Esophagus squamous epithelium (tissue), 5 donors: ENCODE results near the gene DHODH. TPM values are rescaled to one million over a fixed set of nuclear protein-coding genes. Genes with fewer than 3 reads are reported as not detected.

Experiments used
- DNase-seq: peaks from one replicate; lab custom pipeline; 2025; lab: John Stamatoyannopoulos, UW
- H3K27ac ChIP-seq, 4 donors: fragments of 200-600 bp; sonication (generic); one replicate each; pipeline ENCODE4 v1.5.1; 2016 to 2019; ENCODE audit warnings: mild to moderate bottlenecking in 1 of 4
- H3K27me3 ChIP-seq, 4 donors: fragments of 200-600 bp; sonication (generic); 1 replicate in 3 of 4; 2 replicates in 1 of 4; pipeline versions ENCODE4 v1.5.1 to v1.6.0; 2017 to 2021; ENCODE audit warnings: antibody characterized with exemption in 1 of 4
- H3K36me3 ChIP-seq, 3 donors: fragments of 200-600 bp; sonication (generic); one replicate each; pipeline ENCODE4 v1.5.1; 2016 to 2019
- H3K4me1 ChIP-seq, 3 donors: fragments of 200-600 bp; sonication (generic); one replicate each; pipeline ENCODE4 v1.5.1; 2017 to 2019
- H3K4me3 ChIP-seq, 4 donors: fragments of 200-600 bp; sonication (generic); 1 replicate in 3 of 4; 2 replicates in 1 of 4; pipeline ENCODE4 v1.5.1; 2016 to 2019; ENCODE audit warnings: mild to moderate bottlenecking in 2 of 4, moderate library complexity in 1 of 4
- H3K9me3 ChIP-seq, 3 donors: fragments of 200-600 bp; sonication (generic); one replicate each; pipeline ENCODE4 v1.5.1; 2016 to 2019
- CTCF ChIP-seq, 6 experiments: fragments of 450-650 bp in 4 of 6; fragments of 200-600 bp in 2 of 6; sonication (generic) in 2 of 6; IDR thresholded peaks; one replicate each; pipeline ENCODE4 v1.5.1; 2016 to 2019; ENCODE audit warnings: antibody characterized with exemption in 6 of 6, mild to moderate bottlenecking in 4 of 6, moderate library complexity in 4 of 6
- POLR2A ChIP-seq, 4 donors: fragments of 450-650 bp; IDR thresholded peaks; one replicate each; pipeline ENCODE4 v1.6.1; 2017; ENCODE audit warnings: antibody characterized with exemption in 4 of 4, mild to moderate bottlenecking in 4 of 4, moderate library complexity in 3 of 4
- WGBS, 2 donors: methylation state at CpG; one replicate each; pipeline ENCODE4 v1.1.5; 2018; 5-methylcytosine and 5-hydroxymethylcytosine counted together
- intact Hi-C: fragments of 100-400 bp; cut with DNase I; formaldehyde crosslinking; loops from one replicate; pipeline ENCODE4 v1.15.0; 2022
- total RNA-seq, 4 donors: library from RNA; depleted of rRNA; stranded (reverse); fragments of >200 nt; gene quantifications; one replicate each; pipeline ENCODE4 v1.1.0, GENCODE V29; 2016
- donor health status: DM: yes; HTN: yes; CAD: no.

The DHODH gene
- total RNA-seq, 4 donors from 2014 or later, result 4.3 to 9.0 (median 7.9) TPM

- TF ChIP-seq POLR2A (IDR thresholded peaks at IDR 0.05) (no peak), CTCF (IDR thresholded peaks at IDR 0.05) (no peak)
- H3K27ac ChIP-seq, result no peak overlapping the region
- DNase-seq, result no peak
- WGBS, 2 donors, result 21 to 29% methylated on average over 4 of the region's 4 CpGs
- H3K9me3 ChIP-seq, result no peaks in the 10 kb centered on the region
- intact Hi-C loops, result no loop called here
- no peaks in the 10 kb centered on the region for H3K27me3 ChIP-seq
- no peaks in the 10 kb centered on the region for H3K4me1 ChIP-seq
- H3K36me3 ChIP-seq, result no peaks in the 10 kb centered on the region
- H3K4me3 ChIP-seq, result no peak overlapping the region
Measured at GRCh38 chr16:71966932-71967331, 41.6 kb upstream of the DHODH start.

- WGBS, 2 donors, result 87 to 89% methylated on average over 2 of the region's 2 CpGs
- intact Hi-C loops, result no loop called here
- H3K9me3 ChIP-seq, result no peaks in the 10 kb centered on the region
- TF ChIP-seq POLR2A (IDR thresholded peaks at IDR 0.05) (no peak), CTCF (IDR thresholded peaks at IDR 0.05) (no peak)
- H3K27me3 ChIP-seq, result no peaks in the 10 kb centered on the region
- no peak overlapping the region for H3K27ac ChIP-seq
- no peak overlapping the region for H3K4me3 ChIP-seq
- no peaks in the 10 kb centered on the region for H3K4me1 ChIP-seq
- H3K36me3 ChIP-seq, result no peaks in the 10 kb centered on the region
- DNase-seq, result no peak
Measured at GRCh38 chr16:71969353-71969752, 39.2 kb upstream of the DHODH start.

- no peak for DNase-seq
- 100% methylated on average over 1 of the region's 4 CpGs; no CpG with 5 or more reads in 1 of the 2 donors for WGBS, 2 donors
- no peaks in the 10 kb centered on the region for H3K36me3 ChIP-seq
- intact Hi-C loops, result no loop called here
- no peaks in the 10 kb centered on the region for H3K4me1 ChIP-seq
- TF ChIP-seq POLR2A (IDR thresholded peaks at IDR 0.05) (no peak), CTCF (IDR thresholded peaks at IDR 0.05) (no peak)
- H3K9me3 ChIP-seq, result no peaks in the 10 kb centered on the region
- H3K27me3 ChIP-seq, result no peaks in the 10 kb centered on the region
- H3K4me3 ChIP-seq, result no peak overlapping the region
- H3K27ac ChIP-seq, result no peak overlapping the region
Measured at GRCh38 chr16:71971571-71971970, 37.0 kb upstream of the DHODH start.

- Histone ChIP-seq H3K9me3 (no peaks in the 10 kb centered on the region), H3K4me3 (no peak overlapping the region), H3K4me1 (no peaks in the 10 kb centered on the region), H3K27ac (no peak overlapping the region), H3K27me3 (no peaks in the 10 kb centered on the region), H3K36me3 (no peaks in the 10 kb centered on the region)
- 89 to 90% methylated on average over 3 of the region's 3 CpGs for WGBS, 2 donors
- DNase-seq, result no peak
- intact Hi-C loops, result no loop called here
- no peak for TF ChIP-seq CTCF (IDR thresholded peaks at IDR 0.05)
- no peak for TF ChIP-seq POLR2A (IDR thresholded peaks at IDR 0.05)
Measured at GRCh38 chr16:71972356-71972755, 36.2 kb upstream of the DHODH start.

GRCh38 chr16:71973001-71973400 lies 35.5 kb upstream of the DHODH start:
- H3K9me3 ChIP-seq, result no peaks in the 10 kb centered on the region
- H3K4me3 ChIP-seq, result no peak overlapping the region
- H3K36me3 ChIP-seq, result no peaks in the 10 kb centered on the region
- no peak overlapping the region for H3K27ac ChIP-seq
- no peaks in the 10 kb centered on the region for H3K27me3 ChIP-seq
- TF ChIP-seq CTCF (IDR thresholded peaks at IDR 0.05) (no peak), POLR2A (IDR thresholded peaks at IDR 0.05) (no peak)
- no peak for DNase-seq
- no peaks in the 10 kb centered on the region for H3K4me1 ChIP-seq
- intact Hi-C loops, result no loop called here
- 65 to 79% methylated on average over 7 to 9 of the region's 9 CpGs for WGBS, 2 donors
